D721Med (cell line): ENCODE data around the gene SYP.
A peak's percentile ranks its signal among the peaks of the same experiment; 100 is the strongest.
"Not testable (repeated sequence)": the region's sequence is repeated elsewhere in the genome, so short reads cannot be mapped to it uniquely, and the experiment has no call there.

ENCODE experiments used
- DNase-seq: peaks from one replicate; pipeline ENCODE4 v3.0.0; 2011; ENCODE audit warnings: low spot score; ENCODE audit not compliant: insufficient read length
- FAIRE-seq: peaks from 2 replicates; lab custom pipeline; 2011; peaks lifted over from hg19 to GRCh38; lab: Jason Lieb, UNC
- TF ChIP-seq, protein P1 (sequence below): IDR thresholded peaks from 2 replicates; pipeline ENCODE4 v1.5.1; 2012; ENCODE audit warnings: mild to moderate bottlenecking, control low read depth; ENCODE audit not compliant: insufficient read depth; ENCODE audit errors: missing control alignments

Gene SYP

GRCh38 chrX:49161632-49162031 lies 38.4 kb downstream of the SYP start:
- TF ChIP-seq, protein P1, sequence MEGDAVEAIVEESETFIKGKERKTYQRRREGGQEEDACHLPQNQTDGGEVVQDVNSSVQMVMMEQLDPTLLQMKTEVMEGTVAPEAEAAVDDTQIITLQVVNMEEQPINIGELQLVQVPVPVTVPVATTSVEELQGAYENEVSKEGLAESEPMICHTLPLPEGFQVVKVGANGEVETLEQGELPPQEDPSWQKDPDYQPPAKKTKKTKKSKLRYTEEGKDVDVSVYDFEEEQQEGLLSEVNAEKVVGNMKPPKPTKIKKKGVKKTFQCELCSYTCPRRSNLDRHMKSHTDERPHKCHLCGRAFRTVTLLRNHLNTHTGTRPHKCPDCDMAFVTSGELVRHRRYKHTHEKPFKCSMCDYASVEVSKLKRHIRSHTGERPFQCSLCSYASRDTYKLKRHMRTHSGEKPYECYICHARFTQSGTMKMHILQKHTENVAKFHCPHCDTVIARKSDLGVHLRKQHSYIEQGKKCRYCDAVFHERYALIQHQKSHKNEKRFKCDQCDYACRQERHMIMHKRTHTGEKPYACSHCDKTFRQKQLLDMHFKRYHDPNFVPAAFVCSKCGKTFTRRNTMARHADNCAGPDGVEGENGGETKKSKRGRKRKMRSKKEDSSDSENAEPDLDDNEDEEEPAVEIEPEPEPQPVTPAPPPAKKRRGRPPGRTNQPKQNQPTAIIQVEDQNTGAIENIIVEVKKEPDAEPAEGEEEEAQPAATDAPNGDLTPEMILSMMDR: no peak
- FAIRE-seq: no peak
- DNase-seq: no peak

GRCh38 chrX:49160908-49161307 lies 39.1 kb downstream of the SYP start:
- DNase-seq (no peak), FAIRE-seq (no peak)
- TF ChIP-seq, protein P1: no peak

- TF ChIP-seq, protein P1: no peak
- no peak for FAIRE-seq
- DNase-seq: no peak
Observed at GRCh38 chrX:49157194-49157593, 42.8 kb downstream of the SYP start.

DNA sequence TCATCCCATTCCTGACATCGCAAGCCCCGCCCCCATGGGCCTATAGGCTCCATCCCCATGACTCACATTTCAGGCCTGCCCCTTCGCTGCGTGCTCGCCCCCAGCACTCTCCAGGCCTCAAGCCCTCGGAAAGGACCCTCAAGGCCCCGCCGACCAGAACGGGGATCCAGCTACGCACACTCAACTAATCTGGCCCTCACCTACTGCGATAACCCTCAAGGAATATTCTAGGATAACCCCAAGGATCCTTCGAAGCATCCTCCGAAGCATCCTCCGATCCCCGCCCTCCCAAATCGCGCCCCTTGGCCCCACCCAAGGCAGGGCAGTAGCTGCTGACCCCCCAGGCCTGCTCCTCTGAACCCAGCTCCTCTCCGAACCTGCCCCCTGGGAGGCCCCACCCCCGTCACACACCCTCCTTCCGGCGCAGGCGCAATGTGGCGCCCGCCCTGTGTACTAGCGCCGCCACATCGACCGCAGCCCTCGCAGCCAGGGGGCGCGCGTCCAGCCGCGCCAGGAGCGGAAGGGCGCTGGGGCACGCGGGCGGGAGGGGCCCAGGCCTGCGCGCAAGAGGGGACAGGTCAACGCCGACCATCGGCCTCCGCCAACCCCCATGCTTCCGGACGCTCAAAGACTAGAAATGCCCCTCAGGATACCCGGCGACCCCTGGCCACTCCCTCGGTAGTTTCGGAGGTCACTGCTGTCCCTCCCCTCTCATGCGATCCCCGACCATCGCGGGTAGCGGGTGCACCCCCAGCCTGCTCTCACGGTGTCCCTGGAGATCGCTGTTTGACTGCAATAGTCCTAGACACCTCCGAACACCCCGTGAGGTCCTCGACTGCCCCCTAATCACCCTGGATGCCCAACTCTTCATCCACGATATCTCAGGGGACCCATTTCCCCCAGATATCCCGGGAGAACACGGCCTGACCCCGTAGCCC lies 43.8 kb downstream of the SYP start:
- no peak for FAIRE-seq
- TF ChIP-seq, protein P1: peak; percentile 26
- peak; percentile 59 for DNase-seq

- TF ChIP-seq, protein P1: no peak
- FAIRE-seq (no peak), DNase-seq (no peak)
Observed at GRCh38 chrX:49155243-49155899, 44.6 kb downstream of the SYP start.

GRCh38 chrX:49153467-49153866 lies 46.5 kb downstream of the SYP start:
- FAIRE-seq (no peak), DNase-seq (no peak)
- TF ChIP-seq, protein P1: no peak

DNA sequence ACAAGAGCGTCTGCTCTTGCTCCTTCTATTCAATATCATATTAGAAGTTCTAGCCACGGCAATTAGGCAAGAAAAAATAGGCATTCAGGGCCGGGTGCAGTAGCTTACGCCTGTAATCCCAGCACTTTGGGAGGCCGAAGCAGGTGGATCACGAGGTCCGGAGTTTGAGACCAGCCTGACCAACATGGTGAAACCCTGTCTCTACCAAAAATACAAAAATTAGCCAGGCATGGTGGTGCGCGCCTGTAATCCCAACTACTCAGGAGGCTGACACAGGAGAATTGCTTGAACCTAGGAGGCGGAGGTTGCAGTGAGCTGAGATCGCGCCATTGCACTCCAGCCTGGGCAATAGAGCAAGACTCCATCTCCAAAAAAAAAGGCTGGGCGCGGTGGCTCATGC lies 50.7 kb downstream of the SYP start:
- not testable (repeated sequence) for DNase-seq, FAIRE-seq

- not testable (repeated sequence) for FAIRE-seq, DNase-seq
Observed at GRCh38 chrX:49148390-49149100, 51.4 kb downstream of the SYP start.
